Astrocyte (in vitro differentiated cells and primary cell): Measurements from ENCODE around the gene RALGPS1. TPM values are rescaled to one million over a fixed set of nuclear protein-coding genes. Genes with fewer than 3 reads are reported as not detected.

ENCODE experiments used
- DNase-seq: peaks from one replicate; pipeline ENCODE4 v3.0.0-alpha.2; 2010; ENCODE audit warnings: low read depth
- FAIRE-seq: peaks from 2 replicates; lab custom pipeline; 2011; peaks lifted over from hg19 to GRCh38; lab: Jason Lieb, UNC
- H2AFZ ChIP-seq: 2 replicates; pipeline ENCODE4 v1.6.0; 2012; ENCODE audit warnings: low read depth, low read length, inconsistent platforms
- H3K27ac ChIP-seq: 2 replicates; pipeline ENCODE4 v1.5.1; 2011; ENCODE audit warnings: low read depth, low read length, inconsistent platforms
- H3K27me3 ChIP-seq: 2 replicates; pipeline ENCODE4 v1.6.0; 2011; ENCODE audit warnings: low read length, inconsistent platforms; ENCODE audit not compliant: insufficient read depth
- H3K36me3 ChIP-seq: 2 replicates; pipeline ENCODE4 v1.5.1; 2011; ENCODE audit warnings: low read length, inconsistent platforms; ENCODE audit not compliant: insufficient read depth
- H3K4me1 ChIP-seq: 2 replicates; pipeline ENCODE4 v1.5.1; 2011; ENCODE audit warnings: low read length, inconsistent platforms; ENCODE audit not compliant: insufficient read depth
- H3K4me2 ChIP-seq: 2 replicates; pipeline ENCODE4 v1.6.0; 2012; ENCODE audit warnings: low read length, inconsistent platforms
- H3K4me3 ChIP-seq: 2 replicates; pipeline ENCODE4 v1.5.1; 2011; ENCODE audit warnings: low read depth, mild to moderate bottlenecking, low read length, inconsistent platforms; ENCODE audit not compliant: insufficient read depth
- H3K79me2 ChIP-seq: 2 replicates; pipeline ENCODE4 v1.6.0; 2012; ENCODE audit warnings: mild to moderate bottlenecking, low read length, inconsistent platforms; ENCODE audit not compliant: insufficient read depth
- H3K9ac ChIP-seq: 2 replicates; pipeline ENCODE4 v1.6.0; 2012; ENCODE audit warnings: mild to moderate bottlenecking, low read length, inconsistent platforms
- H3K9me3 ChIP-seq: 2 replicates; pipeline ENCODE4 v1.5.1; 2012; ENCODE audit warnings: low read depth, mild to moderate bottlenecking, low read length, inconsistent platforms; ENCODE audit not compliant: insufficient read depth
- H4K20me1 ChIP-seq: 2 replicates; pipeline ENCODE4 v1.6.0; 2012; ENCODE audit warnings: low read length, inconsistent platforms; ENCODE audit not compliant: insufficient read depth
- H3K27ac Mint-ChIP-seq: one replicate; pipeline ENCODE4 v1.8.0; 2021; ENCODE audit warnings: mild to moderate bottlenecking, mixed read lengths; ENCODE audit not compliant: unreplicated experiment
- H3K27me3 Mint-ChIP-seq: one replicate; pipeline ENCODE4 v1.8.0; 2021; ENCODE audit warnings: low read depth, mixed read lengths; ENCODE audit not compliant: unreplicated experiment
- H3K36me3 Mint-ChIP-seq: one replicate; pipeline ENCODE4 v1.8.0; 2021; ENCODE audit warnings: low read depth, mixed read lengths; ENCODE audit not compliant: unreplicated experiment
- H3K4me1 Mint-ChIP-seq: one replicate; pipeline ENCODE4 v1.8.0; 2021; ENCODE audit warnings: low read depth, mixed read lengths; ENCODE audit not compliant: unreplicated experiment
- H3K4me3 Mint-ChIP-seq: one replicate; pipeline ENCODE4 v1.8.0; 2021; ENCODE audit warnings: mild to moderate bottlenecking, moderate library complexity, mixed read lengths; ENCODE audit not compliant: unreplicated experiment
- H3K9me3 Mint-ChIP-seq: one replicate; pipeline ENCODE4 v1.8.0; 2021; ENCODE audit warnings: mild to moderate bottlenecking, mixed read lengths; ENCODE audit not compliant: unreplicated experiment
- CTCF ChIP-seq: IDR thresholded peaks from 2 replicates; pipeline ENCODE4 v1.5.1; 2011; ENCODE audit warnings: low read depth, mild to moderate bottlenecking, inconsistent platforms, low read length, moderate library complexity; ENCODE audit not compliant: insufficient read depth
- EZH2 ChIP-seq: IDR thresholded peaks from 2 replicates; pipeline ENCODE4 v1.6.1; 2012; ENCODE audit warnings: mild to moderate bottlenecking, low read length, inconsistent platforms; ENCODE audit not compliant: insufficient read depth
- total RNA-seq: library from RNA; stranded (reverse); gene quantifications from 2 replicates; pipeline ENCODE4 v1.2.1, GENCODE V29; 2021

RALGPS1 gene
- total RNA-seq, 1 donor from 2014 or later = 2.8 TPM

- H3K9me3 Mint-ChIP-seq = no peaks in the 10 kb centered on the region
- no peak overlapping the region for H3K4me3 Mint-ChIP-seq
- no peak overlapping the region for H3K4me2 ChIP-seq
- no peaks in the 10 kb centered on the region for H3K4me1 ChIP-seq
- H4K20me1 ChIP-seq = no peaks in the 10 kb centered on the region
- peaks cover 2% of the 10 kb centered on the region for H3K27me3 ChIP-seq
- TF ChIP-seq CTCF (no peak), EZH2 (no peak)
- H3K27ac Mint-ChIP-seq = no peak overlapping the region
- H3K4me3 ChIP-seq = no peak overlapping the region
- no peaks in the 10 kb centered on the region for H3K36me3 ChIP-seq
- H2AFZ ChIP-seq = no peak overlapping the region
- FAIRE-seq (no peak), DNase-seq (no peak)
- H3K79me2 ChIP-seq = no peaks in the 10 kb centered on the region
- no peak overlapping the region for H3K27ac ChIP-seq
- H3K36me3 Mint-ChIP-seq = no peaks in the 10 kb centered on the region
- H3K27me3 Mint-ChIP-seq = peaks cover 12% of the 10 kb centered on the region
- no peaks in the 10 kb centered on the region for H3K9me3 ChIP-seq
- peaks cover 9% of the 10 kb centered on the region for H3K4me1 Mint-ChIP-seq
- H3K9ac ChIP-seq = no peak overlapping the region
These were observed 261.2 kb downstream of the RALGPS1 start for GRCh38 chr9:127175764-127176163.

- Mint-ChIP-seq H3K27ac (no peak overlapping the region), H3K36me3 (peaks cover 2% of the 10 kb centered on the region), H3K4me3 (no peak overlapping the region), H3K4me1 (peaks cover 9% of the 10 kb centered on the region), H3K27me3 (peaks cover 14% of the 10 kb centered on the region), H3K9me3 (no peaks in the 10 kb centered on the region)
- TF ChIP-seq CTCF (no peak), EZH2 (no peak)
- FAIRE-seq (no peak), DNase-seq (no peak)
- Histone ChIP-seq H3K4me2 (no peak overlapping the region), H3K27me3 (peaks cover 2% of the 10 kb centered on the region), H3K4me3 (no peak overlapping the region), H3K79me2 (no peaks in the 10 kb centered on the region), H2AFZ (no peak overlapping the region), H3K27ac (no peak overlapping the region), H3K9ac (no peak overlapping the region), H3K4me1 (no peaks in the 10 kb centered on the region), H3K36me3 (no peaks in the 10 kb centered on the region), H4K20me1 (no peaks in the 10 kb centered on the region), H3K9me3 (no peaks in the 10 kb centered on the region)
These were observed 262.0 kb downstream of the RALGPS1 start for GRCh38 chr9:127176631-127177030.

GRCh38 chr9:127177231-127177630, 262.6 kb downstream of the RALGPS1 start:
- H3K79me2 ChIP-seq = no peaks in the 10 kb centered on the region
- H3K4me3 Mint-ChIP-seq = no peak overlapping the region
- H3K36me3 Mint-ChIP-seq = peaks cover 2% of the 10 kb centered on the region
- no peaks in the 10 kb centered on the region for H3K36me3 ChIP-seq
- FAIRE-seq (no peak), DNase-seq (no peak)
- H3K9me3 ChIP-seq = no peaks in the 10 kb centered on the region
- peaks cover 9% of the 10 kb centered on the region for H3K4me1 Mint-ChIP-seq
- TF ChIP-seq CTCF (no peak), EZH2 (no peak)
- H3K4me3 ChIP-seq = no peak overlapping the region
- H3K4me1 ChIP-seq = no peaks in the 10 kb centered on the region
- H3K9me3 Mint-ChIP-seq = no peaks in the 10 kb centered on the region
- H3K27ac Mint-ChIP-seq = no peak overlapping the region
- no peak overlapping the region for H2AFZ ChIP-seq
- no peak overlapping the region for H3K27ac ChIP-seq
- H3K9ac ChIP-seq = no peak overlapping the region
- no peaks in the 10 kb centered on the region for H4K20me1 ChIP-seq
- no peak overlapping the region for H3K4me2 ChIP-seq
- H3K27me3 ChIP-seq = peaks cover 2% of the 10 kb centered on the region
- peaks cover 13% of the 10 kb centered on the region for H3K27me3 Mint-ChIP-seq
